Panc1 (cell line): ENCODE measurements around the gene TDRD7. TPM values are rescaled to one million over a fixed set of nuclear protein-coding genes. Genes with fewer than 3 reads are reported as not detected.

Experiments used
- ATAC-seq: fragments of 200-7000 bp; cut with Tn5 transposase; 2 replicates; pipeline ENCODE4 v1.9.1; 2020; ENCODE audit warnings: mild to moderate bottlenecking, moderate library complexity
- BruUV-seq: library from RNA; stranded (reverse); fragments of 400-500 nt; replicated peaks from 2 replicates; lab custom pipeline; 2021; lab: Mats Ljungman, UMichigan
- CTCF ChIA-PET: fragments of 300-600 bp; sonication (Branson Sonifier 250); formaldehyde crosslinking; loops from one replicate; lab custom pipeline; 2022; ENCODE audit warnings: antibody characterized with exemption; lab: Charles Lee
- POLR2A ChIA-PET: fragments of 300-600 bp; sonication (Branson Sonifier 250); formaldehyde crosslinking; loops from one replicate; lab custom pipeline; 2022; ENCODE audit warnings: antibody characterized with exemption; lab: Charles Lee
- DNase-seq: peaks from one replicate; pipeline ENCODE4 v3.0.0-alpha.2; 2010; ENCODE audit warnings: low read depth, low spot score
- H3K27ac ChIP-seq: 2 replicates; pipeline ENCODE4 v1.5.1; 2011; ENCODE audit warnings: mild to moderate bottlenecking, low read length, inconsistent platforms
- H3K27me3 ChIP-seq: fragments of 200-500 bp; sonication (Bioruptor generic); 2 replicates; pipeline ENCODE4 v1.6.0; 2014; ENCODE audit warnings: low read length, inconsistent platforms; ENCODE audit not compliant: control insufficient read depth, insufficient read depth
- H3K36me3 ChIP-seq: fragments of 200-500 bp; sonication (Bioruptor generic); 2 replicates; pipeline ENCODE4 v1.5.1; 2014; ENCODE audit warnings: inconsistent platforms, mild to moderate bottlenecking, low read length, moderate library complexity; ENCODE audit not compliant: control insufficient read depth, insufficient read depth
- H3K4me1 ChIP-seq: 2 replicates; pipeline ENCODE4 v1.5.1; 2011; ENCODE audit warnings: inconsistent platforms, mild to moderate bottlenecking, low read length, moderate library complexity; ENCODE audit not compliant: control insufficient read depth, insufficient read depth
- H3K4me3 ChIP-seq, 2 experiments: 2 replicates each; pipeline ENCODE4 v1.5.1; 2011 to 2012; ENCODE audit warnings: low read depth in 2 of 2, low read length in 2 of 2, mild to moderate bottlenecking in 2 of 2, inconsistent platforms in 1 of 2, moderate library complexity in 1 of 2
- H3K9me3 ChIP-seq: fragments of 200-500 bp; sonication (Bioruptor generic); 2 replicates; pipeline ENCODE4 v1.5.1; 2014; ENCODE audit warnings: low read depth, mild to moderate bottlenecking, inconsistent platforms, low read length, moderate library complexity; ENCODE audit not compliant: control insufficient read depth, insufficient read depth
- POLR2AphosphoS5 ChIP-seq: IDR thresholded peaks from 2 replicates; pipeline ENCODE4 v1.6.1; 2012; ENCODE audit warnings: mild to moderate bottlenecking, low read depth, low read length, moderate library complexity
- SIN3A ChIP-seq: IDR thresholded peaks from 2 replicates; pipeline ENCODE4 v1.6.1; 2012; ENCODE audit warnings: low read depth, mild to moderate bottlenecking, low read length, moderate library complexity, borderline replicate concordance; ENCODE audit not compliant: insufficient read depth
- TCF7L2 ChIP-seq: IDR thresholded peaks from 2 replicates; pipeline ENCODE4 v1.6.1; 2011; ENCODE audit warnings: mild to moderate bottlenecking, low read depth, low read length, inconsistent platforms
- in situ Hi-C: cut with HindIII; loops from 2 replicates; pipeline ENCODE4 v1.10.0; 2016; ENCODE audit warnings: low sequenced_read_pairs, low pct_unique_long_range_greater_than_20kb
- intact Hi-C: fragments of 100-400 bp; cut with micrococcal nuclease; formaldehyde crosslinking; loops from one replicate; pipeline ENCODE4 v1.10.0; 2022; ENCODE audit not compliant: unreplicated experiment
- total RNA-seq: library from RNA; stranded (reverse); gene quantifications from one replicate; pipeline ENCODE4 v1.2.1, GENCODE V29; 2021; ENCODE audit not compliant: unreplicated experiment
- TF ChIP-seq, protein P1 (sequence below), 2 experiments: IDR thresholded peaks; 2 replicates each; pipeline ENCODE4 v1.6.1; 2011 to 2012; ENCODE audit warnings: low read depth in 2 of 2, control low read depth in 1 of 2, low read length in 1 of 2, mild to moderate bottlenecking in 1 of 2, moderate library complexity in 1 of 2; ENCODE audit not compliant: insufficient read depth in 1 of 2
- TF ChIP-seq, protein P2 (sequence below): fragments of 450-650 bp; IDR thresholded peaks from 2 replicates; pipeline ENCODE4 v1.5.1; 2017; ENCODE audit warnings: mild to moderate bottlenecking

The TDRD7 gene
- total RNA-seq, 1 experiment from 2014 or later: 10.6 TPM

DNA sequence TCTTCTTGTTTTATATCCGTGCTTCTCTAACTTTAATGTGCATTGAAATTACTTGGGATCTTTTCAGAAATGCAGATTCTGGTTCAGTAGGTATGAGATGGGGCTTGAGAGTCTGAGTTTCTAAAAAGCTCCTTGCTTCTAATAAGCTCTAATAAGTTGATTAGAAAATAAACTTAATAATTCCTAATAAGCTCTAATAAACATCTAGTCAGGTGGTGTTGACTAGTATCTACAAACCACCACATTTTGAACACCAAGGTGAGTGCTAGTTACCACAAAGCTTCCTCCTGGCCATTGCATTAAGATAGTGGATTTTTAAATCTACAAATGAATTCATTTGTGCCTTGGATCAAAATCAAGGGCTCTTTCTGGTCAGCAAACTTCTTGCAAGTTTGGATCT lies 94.9 kb downstream of the TDRD7 start:
- Histone ChIP-seq H3K36me3 (peaks cover 2% of the 10 kb centered on the region; the same call in 1 of the 2 replicates), H3K4me3 (no peak overlapping the region), H3K4me1 (peaks cover 8% of the 10 kb centered on the region; the same call in 1 of the 2 replicates), H3K9me3 (no peaks in the 10 kb centered on the region), H3K27me3 (no peaks in the 10 kb centered on the region), H3K27ac (no peak overlapping the region)
- DNase-seq (no peak), ATAC-seq (no peak)
- in situ Hi-C loops: no loop called here
- no TSS peak for BruUV-seq
- CTCF ChIA-PET: no interaction called here
- intact Hi-C loops: no loop called here
- TF ChIP-seq, protein P1, sequence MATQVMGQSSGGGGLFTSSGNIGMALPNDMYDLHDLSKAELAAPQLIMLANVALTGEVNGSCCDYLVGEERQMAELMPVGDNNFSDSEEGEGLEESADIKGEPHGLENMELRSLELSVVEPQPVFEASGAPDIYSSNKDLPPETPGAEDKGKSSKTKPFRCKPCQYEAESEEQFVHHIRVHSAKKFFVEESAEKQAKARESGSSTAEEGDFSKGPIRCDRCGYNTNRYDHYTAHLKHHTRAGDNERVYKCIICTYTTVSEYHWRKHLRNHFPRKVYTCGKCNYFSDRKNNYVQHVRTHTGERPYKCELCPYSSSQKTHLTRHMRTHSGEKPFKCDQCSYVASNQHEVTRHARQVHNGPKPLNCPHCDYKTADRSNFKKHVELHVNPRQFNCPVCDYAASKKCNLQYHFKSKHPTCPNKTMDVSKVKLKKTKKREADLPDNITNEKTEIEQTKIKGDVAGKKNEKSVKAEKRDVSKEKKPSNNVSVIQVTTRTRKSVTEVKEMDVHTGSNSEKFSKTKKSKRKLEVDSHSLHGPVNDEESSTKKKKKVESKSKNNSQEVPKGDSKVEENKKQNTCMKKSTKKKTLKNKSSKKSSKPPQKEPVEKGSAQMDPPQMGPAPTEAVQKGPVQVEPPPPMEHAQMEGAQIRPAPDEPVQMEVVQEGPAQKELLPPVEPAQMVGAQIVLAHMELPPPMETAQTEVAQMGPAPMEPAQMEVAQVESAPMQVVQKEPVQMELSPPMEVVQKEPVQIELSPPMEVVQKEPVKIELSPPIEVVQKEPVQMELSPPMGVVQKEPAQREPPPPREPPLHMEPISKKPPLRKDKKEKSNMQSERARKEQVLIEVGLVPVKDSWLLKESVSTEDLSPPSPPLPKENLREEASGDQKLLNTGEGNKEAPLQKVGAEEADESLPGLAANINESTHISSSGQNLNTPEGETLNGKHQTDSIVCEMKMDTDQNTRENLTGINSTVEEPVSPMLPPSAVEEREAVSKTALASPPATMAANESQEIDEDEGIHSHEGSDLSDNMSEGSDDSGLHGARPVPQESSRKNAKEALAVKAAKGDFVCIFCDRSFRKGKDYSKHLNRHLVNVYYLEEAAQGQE (IDR thresholded peaks at IDR 0.05; ENCODE audit: insufficient read depth in 1 of 2, low read depth in 2 of 2, low read length in 1 of 2): no peak
- TF ChIP-seq, protein P2, sequence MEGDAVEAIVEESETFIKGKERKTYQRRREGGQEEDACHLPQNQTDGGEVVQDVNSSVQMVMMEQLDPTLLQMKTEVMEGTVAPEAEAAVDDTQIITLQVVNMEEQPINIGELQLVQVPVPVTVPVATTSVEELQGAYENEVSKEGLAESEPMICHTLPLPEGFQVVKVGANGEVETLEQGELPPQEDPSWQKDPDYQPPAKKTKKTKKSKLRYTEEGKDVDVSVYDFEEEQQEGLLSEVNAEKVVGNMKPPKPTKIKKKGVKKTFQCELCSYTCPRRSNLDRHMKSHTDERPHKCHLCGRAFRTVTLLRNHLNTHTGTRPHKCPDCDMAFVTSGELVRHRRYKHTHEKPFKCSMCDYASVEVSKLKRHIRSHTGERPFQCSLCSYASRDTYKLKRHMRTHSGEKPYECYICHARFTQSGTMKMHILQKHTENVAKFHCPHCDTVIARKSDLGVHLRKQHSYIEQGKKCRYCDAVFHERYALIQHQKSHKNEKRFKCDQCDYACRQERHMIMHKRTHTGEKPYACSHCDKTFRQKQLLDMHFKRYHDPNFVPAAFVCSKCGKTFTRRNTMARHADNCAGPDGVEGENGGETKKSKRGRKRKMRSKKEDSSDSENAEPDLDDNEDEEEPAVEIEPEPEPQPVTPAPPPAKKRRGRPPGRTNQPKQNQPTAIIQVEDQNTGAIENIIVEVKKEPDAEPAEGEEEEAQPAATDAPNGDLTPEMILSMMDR: no peak
- TF ChIP-seq POLR2AphosphoS5: no peak
- no peak for TF ChIP-seq SIN3A
- no peak for TF ChIP-seq TCF7L2
- POLR2A ChIA-PET: no interaction called here

DNA sequence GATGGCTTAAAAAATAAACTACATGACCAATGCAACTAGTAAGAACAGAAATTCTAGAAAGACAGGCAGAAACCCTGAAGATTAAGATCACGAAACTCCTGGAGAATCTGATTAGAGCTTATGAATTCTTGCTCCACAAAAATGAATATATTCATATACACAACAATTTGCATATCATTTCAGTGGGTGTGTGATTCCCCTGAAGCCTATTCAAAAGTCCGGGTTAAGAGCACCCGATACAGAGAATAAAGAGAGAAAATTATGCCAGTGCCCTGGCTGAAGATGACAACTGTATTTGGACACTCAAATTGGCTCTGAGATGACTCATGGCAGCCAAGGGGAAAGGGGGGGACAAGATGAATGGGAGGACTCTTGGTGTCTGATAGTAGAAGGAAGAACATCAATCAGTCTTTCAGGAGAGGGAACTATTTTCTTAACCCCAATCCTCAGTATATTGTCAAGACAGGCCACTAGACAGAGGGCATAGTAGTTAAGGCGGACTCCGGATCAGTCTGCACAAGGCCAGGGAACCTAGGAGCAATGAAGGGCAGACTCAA lies 95.6 kb downstream of the TDRD7 start:
- DNase-seq (no peak), ATAC-seq (no peak)
- H3K9me3 ChIP-seq: no peaks in the 10 kb centered on the region
- intact Hi-C loops: no loop called here
- BruUV-seq: no TSS peak
- TF ChIP-seq, protein P2: no peak
- TF ChIP-seq POLR2AphosphoS5 (no peak), TCF7L2 (no peak), SIN3A (no peak)
- TF ChIP-seq, protein P1 (IDR thresholded peaks at IDR 0.05; ENCODE audit: insufficient read depth in 1 of 2, low read depth in 2 of 2, low read length in 1 of 2): no peak
- in situ Hi-C loops: no loop called here
- ChIA-PET POLR2A (no interaction called here), CTCF (no interaction called here)
- no peaks in the 10 kb centered on the region for H3K27me3 ChIP-seq
- H3K36me3 ChIP-seq: no peaks in the 10 kb centered on the region
- no peak overlapping the region for H3K4me3 ChIP-seq
- no peak overlapping the region for H3K27ac ChIP-seq
- peaks cover 9% of the 10 kb centered on the region; the same call in 1 of the 2 replicates for H3K4me1 ChIP-seq
